Loucy (cell line): ENCODE measurements around the gene FDX2.

ENCODE experiments used
- H2AFZ ChIP-seq: fragments of 200-600 bp; sonication (generic); 2 replicates; pipeline ENCODE4 v1.6.0; 2016; ENCODE audit warnings: antibody characterized with exemption, mild to moderate bottlenecking, low read length, moderate library complexity
- H3F3A ChIP-seq: fragments of 200-600 bp; 2 replicates; pipeline ENCODE4 v1.6.0; 2016; ENCODE audit warnings: antibody characterized with exemption, low read depth, mild to moderate bottlenecking
- H3K27me3 ChIP-seq: fragments of 200-600 bp; sonication (generic); 2 replicates; pipeline ENCODE4 v1.6.1; 2014; ENCODE audit warnings: low read length, mild to moderate bottlenecking; ENCODE audit not compliant: insufficient read depth, poor library complexity, severe bottlenecking
- H3K36me3 ChIP-seq: fragments of 200-600 bp; sonication (generic); 2 replicates; pipeline ENCODE4 v1.6.1; 2016; ENCODE audit warnings: low read length; ENCODE audit not compliant: insufficient read depth
- H3K4me1 ChIP-seq: fragments of 200-600 bp; sonication (generic); 2 replicates; pipeline ENCODE4 v1.5.1; 2014; ENCODE audit warnings: low read length, mild to moderate bottlenecking; ENCODE audit not compliant: insufficient read depth, poor library complexity, severe bottlenecking
- H3K4me2 ChIP-seq: fragments of 200-600 bp; sonication (generic); 2 replicates; pipeline ENCODE4 v1.6.0; 2014; ENCODE audit warnings: antibody characterized with exemption, low read length, low read depth, mild to moderate bottlenecking; ENCODE audit not compliant: poor library complexity, severe bottlenecking
- H3K4me3 ChIP-seq: fragments of 200-600 bp; sonication (generic); 2 replicates; pipeline ENCODE4 v1.5.1; 2014; ENCODE audit warnings: low read length, mild to moderate bottlenecking, mixed read lengths; ENCODE audit not compliant: poor library complexity, severe bottlenecking
- H3K79me2 ChIP-seq: fragments of 200-600 bp; sonication (generic); 2 replicates; pipeline ENCODE4 v1.6.1; 2014; ENCODE audit warnings: low read length; ENCODE audit not compliant: insufficient read depth
- H3K9ac ChIP-seq: fragments of 200-600 bp; sonication (generic); 2 replicates; pipeline ENCODE4 v1.6.0; 2014; ENCODE audit warnings: mild to moderate bottlenecking, low read depth, low read length, moderate library complexity; ENCODE audit not compliant: poor library complexity, severe bottlenecking
- H3K9me2 ChIP-seq: fragments of 200-600 bp; sonication (generic); replicated peaks from 2 replicates; pipeline ENCODE4 v1.6.1; 2016; ENCODE audit warnings: low read depth, low read length, mixed read lengths
- H3K9me3 ChIP-seq: fragments of 200-600 bp; sonication (generic); 2 replicates; pipeline ENCODE4 v1.6.1; 2014; ENCODE audit warnings: mild to moderate bottlenecking, antibody characterized with exemption, low read length, low read depth; ENCODE audit not compliant: insufficient read depth
- H4K20me1 ChIP-seq: fragments of 200-600 bp; sonication (generic); 2 replicates; pipeline ENCODE4 v1.6.0; 2014; ENCODE audit warnings: antibody characterized with exemption, low read length, mild to moderate bottlenecking; ENCODE audit not compliant: insufficient read depth, poor library complexity, severe bottlenecking
- EZH2phosphoT487 ChIP-seq: fragments of 200-600 bp; IDR thresholded peaks from 2 replicates; pipeline ENCODE4 v1.6.1; 2018; ENCODE audit warnings: antibody characterized with exemption, mild to moderate bottlenecking, moderate library complexity, borderline replicate concordance
- TF ChIP-seq, protein P1 (sequence below): fragments of 200-600 bp; sonication (generic); conservative IDR thresholded peaks from 2 replicates; pipeline ENCODE4 v1.5.1; 2014; ENCODE audit warnings: mild to moderate bottlenecking, antibody characterized with exemption, low read length

Gene FDX2

DNA sequence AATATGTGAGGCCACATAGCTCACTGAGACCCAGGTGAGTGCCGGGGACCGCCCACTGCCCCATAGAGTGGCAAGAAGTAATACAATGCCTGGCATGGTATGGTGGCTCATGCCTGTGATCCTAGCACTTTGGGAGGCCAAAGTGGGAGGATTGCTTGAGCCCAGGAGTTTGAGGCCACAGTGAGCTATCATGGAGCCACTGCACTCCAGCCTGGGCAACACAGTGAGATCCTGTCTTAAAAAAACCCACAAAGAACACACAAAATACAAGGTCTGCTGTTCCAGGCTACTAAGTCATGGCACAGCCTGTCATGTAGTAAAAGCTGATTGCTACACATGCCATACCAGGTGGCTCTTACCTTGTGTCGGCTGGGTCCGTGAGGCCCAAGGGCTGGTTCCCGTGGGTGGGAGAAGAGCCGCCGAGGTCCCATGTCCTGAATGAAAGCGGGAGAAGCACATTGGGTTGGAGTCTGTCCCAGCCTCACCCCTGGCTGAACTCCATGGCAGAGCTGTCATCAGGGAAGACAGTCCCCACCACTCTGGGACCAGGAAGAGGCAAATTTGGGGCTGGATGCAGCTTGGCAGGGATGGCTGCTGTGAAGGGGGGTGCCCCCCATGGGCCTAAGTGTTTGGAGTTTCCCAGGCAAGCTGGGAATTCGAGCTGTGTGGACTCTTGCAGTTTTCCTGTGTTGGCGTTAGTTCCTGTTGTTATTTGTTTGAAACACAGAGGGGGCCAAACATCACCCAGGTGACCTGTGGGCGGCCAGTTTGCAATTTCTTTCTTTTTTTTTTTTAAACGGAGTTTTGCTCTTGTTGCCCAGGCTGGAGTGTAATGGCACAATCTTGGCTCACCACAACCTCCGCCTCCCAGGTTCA is 3.2 kb upstream of the FDX2 start:
- Histone ChIP-seq H3F3A (peaks cover 6% of the 10 kb centered on the region; the same call in 1 of the 2 replicates), H3K4me1 (peaks cover 5% of the 10 kb centered on the region)

DNA sequence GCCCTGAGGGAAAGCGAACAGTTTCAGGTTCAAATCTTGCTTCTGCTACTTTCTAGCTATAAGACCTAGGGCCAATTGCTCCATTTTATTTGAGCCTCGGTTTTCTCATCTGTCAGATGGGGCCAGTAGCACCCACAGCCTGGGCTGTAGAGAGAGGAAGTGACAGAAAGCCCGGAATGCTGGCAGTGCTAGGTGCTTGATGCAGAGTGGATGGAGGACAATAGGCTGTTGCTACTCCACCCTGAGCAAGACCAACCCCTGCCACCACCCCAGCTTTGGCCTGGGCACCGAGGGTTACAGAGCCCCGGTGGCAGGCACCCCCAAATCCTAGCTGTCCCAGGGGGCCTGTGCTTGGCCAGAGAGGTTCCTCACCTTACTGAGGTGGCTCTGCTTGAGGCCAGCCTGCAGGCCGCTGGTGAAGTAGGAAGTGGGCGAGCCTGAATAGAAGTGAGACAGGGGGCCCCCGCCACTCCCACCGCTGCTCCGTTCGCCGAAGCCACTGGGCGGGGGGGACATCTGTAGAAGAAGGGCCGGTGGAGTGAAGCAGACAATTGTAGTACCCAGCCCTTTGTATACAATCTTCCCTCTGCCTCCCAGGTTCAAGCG is 2.1 kb upstream of the FDX2 start:
- Histone ChIP-seq H3K9ac (no peak overlapping the region), H2AFZ (no peak overlapping the region), H3K4me1 (peaks cover 5% of the 10 kb centered on the region), H3K27me3 (no peaks in the 10 kb centered on the region), H4K20me1 (no peaks in the 10 kb centered on the region), H3K79me2 (no peaks in the 10 kb centered on the region), H3K36me3 (peaks cover 62% of the 10 kb centered on the region; the same call in 1 of the 2 replicates), H3K9me2 (no peaks in the 10 kb centered on the region), H3K9me3 (no peaks in the 10 kb centered on the region), H3F3A (peaks cover 6% of the 10 kb centered on the region; the same call in 1 of the 2 replicates), H3K4me2 (no peak overlapping the region), H3K4me3 (no peak overlapping the region)
- TF ChIP-seq EZH2phosphoT487 = no peak
- TF ChIP-seq, protein P1, sequence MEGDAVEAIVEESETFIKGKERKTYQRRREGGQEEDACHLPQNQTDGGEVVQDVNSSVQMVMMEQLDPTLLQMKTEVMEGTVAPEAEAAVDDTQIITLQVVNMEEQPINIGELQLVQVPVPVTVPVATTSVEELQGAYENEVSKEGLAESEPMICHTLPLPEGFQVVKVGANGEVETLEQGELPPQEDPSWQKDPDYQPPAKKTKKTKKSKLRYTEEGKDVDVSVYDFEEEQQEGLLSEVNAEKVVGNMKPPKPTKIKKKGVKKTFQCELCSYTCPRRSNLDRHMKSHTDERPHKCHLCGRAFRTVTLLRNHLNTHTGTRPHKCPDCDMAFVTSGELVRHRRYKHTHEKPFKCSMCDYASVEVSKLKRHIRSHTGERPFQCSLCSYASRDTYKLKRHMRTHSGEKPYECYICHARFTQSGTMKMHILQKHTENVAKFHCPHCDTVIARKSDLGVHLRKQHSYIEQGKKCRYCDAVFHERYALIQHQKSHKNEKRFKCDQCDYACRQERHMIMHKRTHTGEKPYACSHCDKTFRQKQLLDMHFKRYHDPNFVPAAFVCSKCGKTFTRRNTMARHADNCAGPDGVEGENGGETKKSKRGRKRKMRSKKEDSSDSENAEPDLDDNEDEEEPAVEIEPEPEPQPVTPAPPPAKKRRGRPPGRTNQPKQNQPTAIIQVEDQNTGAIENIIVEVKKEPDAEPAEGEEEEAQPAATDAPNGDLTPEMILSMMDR = no peak

More for the DNA sequence above, 3.2 kb upstream of the FDX2 start:
- no peaks in the 10 kb centered on the region for H3K27me3 ChIP-seq
- H2AFZ ChIP-seq = no peak overlapping the region
- no peaks in the 10 kb centered on the region for H3K79me2 ChIP-seq
- no peaks in the 10 kb centered on the region for H3K9me2 ChIP-seq
- H3K9me3 ChIP-seq = no peaks in the 10 kb centered on the region
- H3K9ac ChIP-seq = no peak overlapping the region
- TF ChIP-seq EZH2phosphoT487 = no peak
- TF ChIP-seq, protein P1 = no peak
- H3K4me2 ChIP-seq = no peak overlapping the region
- H3K36me3 ChIP-seq = peaks cover 70% of the 10 kb centered on the region; the same call in 1 of the 2 replicates
- no peaks in the 10 kb centered on the region for H4K20me1 ChIP-seq
- no peak overlapping the region for H3K4me3 ChIP-seq

DNA sequence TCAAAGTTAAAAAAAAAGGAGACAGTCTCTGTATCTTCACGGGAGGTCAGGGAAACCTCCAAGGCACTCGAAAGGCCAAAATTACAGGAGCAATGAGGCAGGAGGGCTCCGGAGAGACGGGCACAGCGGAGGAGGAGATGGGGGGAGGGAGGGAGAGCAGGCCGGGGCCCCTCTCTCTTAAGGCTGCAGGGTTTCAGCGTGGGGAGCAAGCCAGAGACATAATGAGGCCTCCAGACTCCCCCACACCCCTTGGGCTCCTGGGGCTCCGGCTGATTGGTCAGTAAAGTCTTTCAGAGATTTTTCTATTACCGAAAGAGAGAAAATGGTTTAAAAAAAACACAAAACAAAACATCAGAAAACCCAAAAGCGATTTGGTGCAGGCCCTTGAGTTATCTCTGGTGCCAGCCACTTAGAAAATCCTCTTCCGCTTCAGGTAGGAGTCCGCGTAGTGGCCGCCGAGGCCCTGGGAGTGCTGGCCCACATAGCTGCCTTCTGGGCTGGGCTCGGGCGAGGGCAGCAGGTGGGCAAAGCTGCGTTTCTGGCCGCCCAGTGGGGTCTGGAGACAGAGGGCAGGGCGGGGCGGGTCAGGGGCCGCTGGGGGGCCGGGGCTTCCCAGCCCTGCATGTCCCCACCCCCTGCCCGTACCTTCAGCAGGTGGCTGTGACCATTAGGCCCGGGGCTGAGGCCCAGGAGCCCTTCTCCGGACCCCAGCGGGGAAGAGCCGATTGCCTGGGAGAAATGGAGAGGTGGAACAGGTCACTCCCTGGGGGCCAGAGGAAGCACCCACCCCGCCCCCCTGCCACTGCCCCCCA is 1.4 kb upstream of the FDX2 start:
- Histone ChIP-seq H3K27me3 (no peaks in the 10 kb centered on the region), H3K9me3 (no peaks in the 10 kb centered on the region), H3K36me3 (peaks cover 55% of the 10 kb centered on the region; the same call in 1 of the 2 replicates), H3F3A (peaks cover 6% of the 10 kb centered on the region; the same call in 1 of the 2 replicates), H3K9me2 (no peaks in the 10 kb centered on the region), H3K9ac (no peak overlapping the region), H3K4me3 (no peak overlapping the region), H3K4me2 (no peak overlapping the region), H4K20me1 (no peaks in the 10 kb centered on the region), H3K79me2 (no peaks in the 10 kb centered on the region), H2AFZ (no peak overlapping the region), H3K4me1 (peaks cover 5% of the 10 kb centered on the region)
- no peak for TF ChIP-seq EZH2phosphoT487
- TF ChIP-seq, protein P1 = no peak
